MM.1S (cell line): Measurements from ENCODE around the gene SOX2.

Source experiments
- DNase-seq: peaks from one replicate; pipeline ENCODE4 v3.0.0-alpha.2; 2015
- H2AFZ ChIP-seq: fragments of 300-600 bp; sonication (generic); 2 replicates; pipeline ENCODE4 v1.6.0; 2016; ENCODE audit warnings: antibody characterized with exemption, low read length
- H3F3A ChIP-seq: fragments of 300-600 bp; sonication (generic); 2 replicates; pipeline ENCODE4 v1.6.1; 2016; ENCODE audit warnings: mild to moderate bottlenecking, antibody characterized with exemption, low read length, moderate library complexity, mixed read lengths; ENCODE audit not compliant: insufficient read depth
- H3K27ac ChIP-seq: fragments of 300-600 bp; sonication (generic); 2 replicates; pipeline ENCODE4 v1.5.1; 2016; ENCODE audit warnings: mild to moderate bottlenecking, low read length
- H3K27me3 ChIP-seq: fragments of 300-600 bp; sonication (generic); replicated peaks from 2 replicates; pipeline ENCODE4 v1.6.0; 2016; ENCODE audit warnings: low read length; ENCODE audit not compliant: insufficient read depth
- H3K36me3 ChIP-seq: fragments of 300-600 bp; sonication (generic); replicated peaks from 2 replicates; pipeline ENCODE4 v1.6.1; 2016; ENCODE audit warnings: mild to moderate bottlenecking, low read length, mixed read lengths; ENCODE audit not compliant: insufficient read depth
- H3K4me1 ChIP-seq: fragments of 300-600 bp; sonication (generic); 2 replicates; pipeline ENCODE4 v1.6.1; 2016; ENCODE audit warnings: low read length, mixed read lengths
- H3K4me2 ChIP-seq: fragments of 300-600 bp; sonication (generic); 2 replicates; pipeline ENCODE4 v1.6.0; 2016; ENCODE audit warnings: low read depth, low read length
- H3K4me3 ChIP-seq: fragments of 300-600 bp; sonication (generic); 2 replicates; pipeline ENCODE4 v1.5.1; 2016; ENCODE audit warnings: low read length, mixed read lengths
- H3K79me2 ChIP-seq: fragments of 300-600 bp; sonication (generic); 2 replicates; pipeline ENCODE4 v1.6.1; 2016; ENCODE audit warnings: mixed run types, low read length, mixed read lengths
- H3K9ac ChIP-seq: fragments of 300-600 bp; sonication (generic); 2 replicates; pipeline ENCODE4 v1.6.1; 2016; ENCODE audit warnings: low read length, mixed read lengths
- H3K9me2 ChIP-seq: fragments of 300-600 bp; sonication (generic); replicated peaks from 2 replicates; pipeline ENCODE4 v1.6.1; 2016; ENCODE audit warnings: mild to moderate bottlenecking, low read length, mixed read lengths; ENCODE audit not compliant: insufficient read depth
- H3K9me3 ChIP-seq: fragments of 300-600 bp; sonication (generic); replicated peaks from 2 replicates; pipeline ENCODE4 v1.6.1; 2016; ENCODE audit warnings: mild to moderate bottlenecking, low read length, mixed read lengths; ENCODE audit not compliant: insufficient read depth
- H4K20me1 ChIP-seq: fragments of 300-600 bp; sonication (generic); 2 replicates; pipeline ENCODE4 v1.6.1; 2016; ENCODE audit warnings: mild to moderate bottlenecking, low read length, moderate library complexity, mixed read lengths; ENCODE audit not compliant: insufficient read depth
- CTCF ChIP-seq: fragments of 300-600 bp; sonication (generic); IDR thresholded peaks from 2 replicates; pipeline ENCODE4 v1.5.1; 2016; ENCODE audit warnings: antibody characterized with exemption, low read length, mixed read lengths
- EZH2 ChIP-seq: fragments of 300-600 bp; sonication (generic); optimal IDR thresholded peaks from 2 replicates; pipeline ENCODE3; 2017; ENCODE audit warnings: low read depth, mild to moderate bottlenecking, antibody characterized with exemption, low read length, mixed read lengths
- EZH2phosphoT487 ChIP-seq: fragments of 300-600 bp; sonication (generic); IDR thresholded peaks from 2 replicates; pipeline ENCODE4 v1.6.1; 2018; ENCODE audit warnings: antibody characterized with exemption, low read length

The SOX2 gene

GRCh38 chr3:181698263-181698954 is 13.3 kb upstream of the SOX2 start:
- no peaks in the 10 kb centered on the region for H3K9me3 ChIP-seq
- H2AFZ ChIP-seq: no peak overlapping the region
- H3K4me3 ChIP-seq: no peak overlapping the region
- H3K79me2 ChIP-seq: no peaks in the 10 kb centered on the region
- no peaks in the 10 kb centered on the region for H3K9me2 ChIP-seq
- no peaks in the 10 kb centered on the region for H4K20me1 ChIP-seq
- H3K4me2 ChIP-seq: no peak overlapping the region
- no peak for DNase-seq
- TF ChIP-seq CTCF: no peak
- TF ChIP-seq EZH2: no peak
- TF ChIP-seq EZH2phosphoT487: no peak
- no peak overlapping the region for H3K27ac ChIP-seq
- H3K27me3 ChIP-seq: 0 out of 2 replicates have a peak, but pooled peaks cover 13% of the 10 kb centered on the region
- no peak overlapping the region for H3K9ac ChIP-seq
- H3K4me1 ChIP-seq: peaks cover 8% of the 10 kb centered on the region
- H3K36me3 ChIP-seq: no peaks in the 10 kb centered on the region
- H3F3A ChIP-seq: peaks cover 6% of the 10 kb centered on the region

GRCh38 chr3:181699171-181699903 is 12.4 kb upstream of the SOX2 start:
- Histone ChIP-seq H3K9me3 (no peaks in the 10 kb centered on the region), H3K79me2 (no peaks in the 10 kb centered on the region), H3K9me2 (no peaks in the 10 kb centered on the region), H3K27ac (no peak overlapping the region), H4K20me1 (no peaks in the 10 kb centered on the region), H3K27me3 (0 out of 2 replicates have a peak, but pooled peaks cover 13% of the 10 kb centered on the region), H3K4me2 (peak overlapping the region; percentile 83), H3K9ac (no peak overlapping the region), H3K4me3 (peak overlapping the region; percentile 69), H3K36me3 (no peaks in the 10 kb centered on the region), H3F3A (peaks cover 6% of the 10 kb centered on the region), H3K4me1 (peaks cover 8% of the 10 kb centered on the region), H2AFZ (peak overlapping the region; percentile 89; the same call in 1 of the 2 replicates)
- peak; percentile 39 for DNase-seq
- no peak for TF ChIP-seq CTCF
- no peak for TF ChIP-seq EZH2phosphoT487
- TF ChIP-seq EZH2: no peak

GRCh38 chr3:181700168-181701087 is 11.3 kb upstream of the SOX2 start:
- H3K9me3 ChIP-seq: no peaks in the 10 kb centered on the region
- H3K9ac ChIP-seq: peak overlapping the region; percentile 27; the same call in 1 of the 2 replicates
- no peaks in the 10 kb centered on the region for H3K36me3 ChIP-seq
- H3K4me2 ChIP-seq: peak overlapping the region; percentile 83
- TF ChIP-seq EZH2 (no peak), CTCF (peak; percentile 97)
- no peaks in the 10 kb centered on the region for H3K9me2 ChIP-seq
- peak overlapping the region; percentile 89 for H2AFZ ChIP-seq
- peaks cover 8% of the 10 kb centered on the region for H3K4me1 ChIP-seq
- peaks cover 6% of the 10 kb centered on the region for H3F3A ChIP-seq
- peak overlapping the region; percentile 69 for H3K4me3 ChIP-seq
- 0 out of 2 replicates have a peak, but pooled peaks cover 13% of the 10 kb centered on the region for H3K27me3 ChIP-seq
- no peaks in the 10 kb centered on the region for H4K20me1 ChIP-seq
- DNase-seq: peak; percentile 90
- H3K27ac ChIP-seq: peak overlapping the region; percentile 11; the same call in 1 of the 2 replicates
- no peaks in the 10 kb centered on the region for H3K79me2 ChIP-seq
